GM12875 (cell line): ENCODE measurements around the gene TMCC1.
"Not testable (repeated sequence)": the region's sequence is repeated elsewhere in the genome, so short reads cannot be mapped to it uniquely, and the experiment has no call there.

Experiments used
- H3K4me3 ChIP-seq: one replicate; pipeline ENCODE4 v1.5.1; 2011; ENCODE audit warnings: low read depth, low read length, control low read depth
- TF ChIP-seq, protein P1 (sequence below): IDR thresholded peaks from 2 replicates; pipeline ENCODE4 v1.5.1; 2011; ENCODE audit warnings: low read depth, mild to moderate bottlenecking, control low read depth, inconsistent platforms, low read length, moderate library complexity, borderline replicate concordance; ENCODE audit not compliant: insufficient read depth

Gene TMCC1

GRCh38 chr3:129644836-129645235 lies 248.7 kb downstream of the TMCC1 start:
- TF ChIP-seq, protein P1, sequence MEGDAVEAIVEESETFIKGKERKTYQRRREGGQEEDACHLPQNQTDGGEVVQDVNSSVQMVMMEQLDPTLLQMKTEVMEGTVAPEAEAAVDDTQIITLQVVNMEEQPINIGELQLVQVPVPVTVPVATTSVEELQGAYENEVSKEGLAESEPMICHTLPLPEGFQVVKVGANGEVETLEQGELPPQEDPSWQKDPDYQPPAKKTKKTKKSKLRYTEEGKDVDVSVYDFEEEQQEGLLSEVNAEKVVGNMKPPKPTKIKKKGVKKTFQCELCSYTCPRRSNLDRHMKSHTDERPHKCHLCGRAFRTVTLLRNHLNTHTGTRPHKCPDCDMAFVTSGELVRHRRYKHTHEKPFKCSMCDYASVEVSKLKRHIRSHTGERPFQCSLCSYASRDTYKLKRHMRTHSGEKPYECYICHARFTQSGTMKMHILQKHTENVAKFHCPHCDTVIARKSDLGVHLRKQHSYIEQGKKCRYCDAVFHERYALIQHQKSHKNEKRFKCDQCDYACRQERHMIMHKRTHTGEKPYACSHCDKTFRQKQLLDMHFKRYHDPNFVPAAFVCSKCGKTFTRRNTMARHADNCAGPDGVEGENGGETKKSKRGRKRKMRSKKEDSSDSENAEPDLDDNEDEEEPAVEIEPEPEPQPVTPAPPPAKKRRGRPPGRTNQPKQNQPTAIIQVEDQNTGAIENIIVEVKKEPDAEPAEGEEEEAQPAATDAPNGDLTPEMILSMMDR: no peak
- H3K4me3 ChIP-seq: no peak overlapping the region

DNA sequence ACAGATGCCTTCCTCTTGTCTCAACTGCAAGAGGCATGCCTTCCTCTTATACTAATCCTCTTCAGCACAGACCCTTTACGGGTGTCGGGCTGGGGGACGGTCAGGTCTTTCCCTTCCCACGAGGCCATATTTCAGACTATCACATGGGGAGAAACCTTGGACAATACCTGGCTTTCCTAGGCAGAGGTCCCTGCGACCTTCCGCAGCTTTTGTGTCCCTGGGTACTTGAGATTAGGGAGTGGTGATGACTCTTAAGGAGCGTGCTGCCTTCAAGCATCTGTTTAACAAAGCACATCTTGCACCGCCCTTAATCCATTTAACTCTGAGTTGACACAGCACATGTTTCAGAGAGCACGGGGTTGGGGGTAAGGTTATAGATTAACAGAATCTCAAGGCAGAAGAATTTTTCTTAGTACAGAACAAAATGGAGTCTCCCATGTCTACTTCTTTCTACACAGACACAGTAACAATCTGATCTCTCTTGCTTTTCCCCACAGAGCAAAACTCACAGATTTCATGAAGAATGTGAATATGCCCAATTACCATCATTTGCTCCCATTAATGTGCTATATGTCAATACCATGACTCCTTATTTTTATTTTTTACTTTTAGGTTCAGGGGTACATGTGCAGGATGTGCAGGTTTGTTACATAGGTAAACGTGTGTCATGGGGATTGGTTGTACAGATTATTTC lies 251.8 kb downstream of the TMCC1 start:
- not testable (repeated sequence) for H3K4me3 ChIP-seq

GRCh38 chr3:129640985-129641384 lies 252.5 kb downstream of the TMCC1 start:
- not testable (repeated sequence) for H3K4me3 ChIP-seq

DNA sequence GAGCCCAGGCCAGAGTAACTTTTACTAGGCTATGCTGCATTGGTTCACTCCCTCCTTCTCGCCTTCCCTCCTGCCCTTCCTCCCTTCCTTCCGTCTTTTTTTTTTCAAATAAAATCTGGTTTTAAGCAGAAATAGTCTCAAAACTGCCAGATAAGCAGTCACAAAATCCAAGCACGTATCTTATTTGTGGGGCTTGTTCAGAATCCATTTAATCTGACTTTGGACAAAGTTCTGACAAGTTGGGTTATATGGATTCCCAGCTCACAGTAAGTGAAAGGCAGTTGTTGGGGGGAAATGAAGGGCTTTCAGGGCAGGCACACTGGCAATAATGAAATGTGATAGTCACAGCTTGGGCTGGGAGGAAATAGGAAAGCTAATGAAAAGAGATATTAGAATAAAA lies 255.0 kb downstream of the TMCC1 start:
- no peak overlapping the region for H3K4me3 ChIP-seq
- TF ChIP-seq, protein P1: no peak

DNA sequence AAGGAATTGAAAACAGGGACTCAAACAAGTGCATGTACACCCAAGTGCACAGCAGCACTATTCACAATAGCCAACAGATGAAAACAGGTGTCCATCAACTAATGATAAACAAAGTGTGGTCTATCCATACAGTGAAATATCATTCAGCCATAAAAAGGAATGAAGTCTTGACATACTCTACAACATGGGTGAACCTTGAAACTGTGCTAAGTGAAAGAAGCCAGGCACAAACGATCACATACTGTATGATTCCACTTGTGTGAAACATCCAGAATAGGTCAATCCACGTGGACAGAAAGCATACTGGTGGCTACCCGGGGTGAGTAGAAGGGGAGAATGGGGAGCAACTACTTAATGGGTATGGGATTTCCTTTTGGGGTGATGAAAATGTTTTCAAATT lies 257.4 kb downstream of the TMCC1 start:
- no peak overlapping the region for H3K4me3 ChIP-seq
- TF ChIP-seq, protein P1: no peak

DNA sequence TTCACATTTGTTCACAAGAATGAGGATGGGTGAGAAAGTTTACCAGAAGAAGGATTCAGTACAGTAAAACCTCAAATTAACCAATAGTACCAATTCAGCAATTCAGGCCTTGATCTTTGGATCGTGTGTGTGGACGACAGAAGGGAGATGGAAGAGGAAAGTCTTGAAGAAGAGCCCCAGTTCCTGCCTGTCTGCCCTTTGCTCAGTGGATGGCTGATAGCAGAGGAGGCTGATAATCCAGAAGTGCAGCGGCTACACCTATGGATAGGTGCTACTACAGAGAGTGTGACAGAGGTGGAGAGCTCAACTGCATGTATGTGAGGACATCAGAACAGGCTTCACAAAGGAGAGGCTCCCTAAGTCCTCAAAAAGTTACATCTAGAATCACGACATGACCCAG lies 257.9 kb downstream of the TMCC1 start:
- TF ChIP-seq, protein P1: no peak
- no peak overlapping the region for H3K4me3 ChIP-seq

- no peak overlapping the region for H3K4me3 ChIP-seq
- TF ChIP-seq, protein P1: no peak
Observed at GRCh38 chr3:129633751-129634481, 259.6 kb downstream of the TMCC1 start.

DNA sequence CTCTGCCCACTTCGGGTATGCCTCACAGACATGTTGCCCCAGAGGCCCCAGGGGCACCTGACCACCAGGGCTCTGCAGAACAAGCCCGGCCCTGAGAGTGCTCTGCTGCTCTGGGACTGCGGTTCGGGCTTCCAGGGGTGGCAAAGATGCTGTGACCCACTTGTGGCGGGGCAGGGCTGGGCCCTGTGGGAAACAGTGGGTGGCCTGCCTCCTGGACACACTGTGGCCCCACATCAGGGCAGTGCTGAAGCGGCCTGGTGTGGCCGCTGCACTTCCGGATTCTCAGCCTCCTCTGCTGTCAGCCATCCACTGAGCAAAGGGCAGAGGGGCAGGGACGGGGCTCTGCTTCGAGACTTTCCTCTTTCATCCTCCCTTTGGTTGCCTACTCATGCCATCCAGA lies 260.5 kb downstream of the TMCC1 start:
- no peak overlapping the region for H3K4me3 ChIP-seq
- TF ChIP-seq, protein P1: no peak
